Measurements from ENCODE around the gene RAPH1.

- TF ChIP-seq, protein P1, sequence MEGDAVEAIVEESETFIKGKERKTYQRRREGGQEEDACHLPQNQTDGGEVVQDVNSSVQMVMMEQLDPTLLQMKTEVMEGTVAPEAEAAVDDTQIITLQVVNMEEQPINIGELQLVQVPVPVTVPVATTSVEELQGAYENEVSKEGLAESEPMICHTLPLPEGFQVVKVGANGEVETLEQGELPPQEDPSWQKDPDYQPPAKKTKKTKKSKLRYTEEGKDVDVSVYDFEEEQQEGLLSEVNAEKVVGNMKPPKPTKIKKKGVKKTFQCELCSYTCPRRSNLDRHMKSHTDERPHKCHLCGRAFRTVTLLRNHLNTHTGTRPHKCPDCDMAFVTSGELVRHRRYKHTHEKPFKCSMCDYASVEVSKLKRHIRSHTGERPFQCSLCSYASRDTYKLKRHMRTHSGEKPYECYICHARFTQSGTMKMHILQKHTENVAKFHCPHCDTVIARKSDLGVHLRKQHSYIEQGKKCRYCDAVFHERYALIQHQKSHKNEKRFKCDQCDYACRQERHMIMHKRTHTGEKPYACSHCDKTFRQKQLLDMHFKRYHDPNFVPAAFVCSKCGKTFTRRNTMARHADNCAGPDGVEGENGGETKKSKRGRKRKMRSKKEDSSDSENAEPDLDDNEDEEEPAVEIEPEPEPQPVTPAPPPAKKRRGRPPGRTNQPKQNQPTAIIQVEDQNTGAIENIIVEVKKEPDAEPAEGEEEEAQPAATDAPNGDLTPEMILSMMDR (IDR thresholded peaks at IDR 0.05; ENCODE audit: insufficient read depth, low read depth, low read length): no peak
- no peak for TF ChIP-seq EZH2 (IDR thresholded peaks at IDR 0.05; ENCODE audit: insufficient read depth, low read length)
Measured at GRCh38 chr2:203344667-203345066, 190.4 kb downstream of the RAPH1 start.
